Smooth muscle cell of trachea (primary cell): Measurements from ENCODE around the gene ATP13A5. TPM values are rescaled to one million over a fixed set of nuclear protein-coding genes. Genes with fewer than 3 reads are reported as not detected.

Experiments used
- total RNA-seq: library from RNA; depleted of rRNA; stranded (reverse); fragments of >200 nt; gene quantifications from 2 replicates; pipeline ENCODE4 v1.2.1, GENCODE V29; 2014

The ATP13A5 gene, protein sequence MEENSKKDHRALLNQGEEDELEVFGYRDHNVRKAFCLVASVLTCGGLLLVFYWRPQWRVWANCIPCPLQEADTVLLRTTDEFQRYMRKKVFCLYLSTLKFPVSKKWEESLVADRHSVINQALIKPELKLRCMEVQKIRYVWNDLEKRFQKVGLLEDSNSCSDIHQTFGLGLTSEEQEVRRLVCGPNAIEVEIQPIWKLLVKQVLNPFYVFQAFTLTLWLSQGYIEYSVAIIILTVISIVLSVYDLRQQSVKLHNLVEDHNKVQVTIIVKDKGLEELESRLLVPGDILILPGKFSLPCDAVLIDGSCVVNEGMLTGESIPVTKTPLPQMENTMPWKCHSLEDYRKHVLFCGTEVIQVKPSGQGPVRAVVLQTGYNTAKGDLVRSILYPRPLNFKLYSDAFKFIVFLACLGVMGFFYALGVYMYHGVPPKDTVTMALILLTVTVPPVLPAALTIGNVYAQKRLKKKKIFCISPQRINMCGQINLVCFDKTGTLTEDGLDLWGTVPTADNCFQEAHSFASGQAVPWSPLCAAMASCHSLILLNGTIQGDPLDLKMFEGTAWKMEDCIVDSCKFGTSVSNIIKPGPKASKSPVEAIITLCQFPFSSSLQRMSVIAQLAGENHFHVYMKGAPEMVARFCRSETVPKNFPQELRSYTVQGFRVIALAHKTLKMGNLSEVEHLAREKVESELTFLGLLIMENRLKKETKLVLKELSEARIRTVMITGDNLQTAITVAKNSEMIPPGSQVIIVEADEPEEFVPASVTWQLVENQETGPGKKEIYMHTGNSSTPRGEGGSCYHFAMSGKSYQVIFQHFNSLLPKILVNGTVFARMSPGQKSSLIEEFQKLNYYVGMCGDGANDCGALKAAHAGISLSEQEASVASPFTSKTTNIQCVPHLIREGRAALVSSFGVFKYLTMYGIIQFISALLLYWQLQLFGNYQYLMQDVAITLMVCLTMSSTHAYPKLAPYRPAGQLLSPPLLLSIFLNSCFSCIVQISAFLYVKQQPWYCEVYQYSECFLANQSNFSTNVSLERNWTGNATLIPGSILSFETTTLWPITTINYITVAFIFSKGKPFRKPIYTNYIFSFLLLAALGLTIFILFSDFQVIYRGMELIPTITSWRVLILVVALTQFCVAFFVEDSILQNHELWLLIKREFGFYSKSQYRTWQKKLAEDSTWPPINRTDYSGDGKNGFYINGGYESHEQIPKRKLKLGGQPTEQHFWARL
- not detected in 2 replicates for total RNA-seq

DNA sequence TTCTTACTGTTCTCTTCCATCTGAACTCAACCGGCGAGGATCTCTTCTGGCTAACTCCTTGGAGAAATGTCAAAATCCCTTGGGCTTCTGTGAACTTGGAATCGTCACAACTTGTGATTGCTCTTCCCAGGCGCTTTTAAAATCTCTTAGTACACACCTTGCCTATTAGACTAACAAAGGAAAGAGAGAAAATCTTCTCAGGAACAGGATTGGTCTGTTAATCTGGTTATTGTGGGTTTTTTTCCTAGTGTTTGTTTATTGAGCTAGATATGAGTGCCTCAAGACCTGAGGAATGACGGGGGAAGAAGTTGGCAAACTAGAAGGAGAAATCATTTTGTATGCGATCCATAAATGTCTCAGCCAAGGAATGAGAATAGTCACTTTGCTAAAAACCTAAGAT, at the start of gene ATP13A5:
Gene ATP13A5 (minus strand): TSS at position 48 of the 400 bp plus-strand sequence. CDS start 28 bp downstream, at position 20.

DNA sequence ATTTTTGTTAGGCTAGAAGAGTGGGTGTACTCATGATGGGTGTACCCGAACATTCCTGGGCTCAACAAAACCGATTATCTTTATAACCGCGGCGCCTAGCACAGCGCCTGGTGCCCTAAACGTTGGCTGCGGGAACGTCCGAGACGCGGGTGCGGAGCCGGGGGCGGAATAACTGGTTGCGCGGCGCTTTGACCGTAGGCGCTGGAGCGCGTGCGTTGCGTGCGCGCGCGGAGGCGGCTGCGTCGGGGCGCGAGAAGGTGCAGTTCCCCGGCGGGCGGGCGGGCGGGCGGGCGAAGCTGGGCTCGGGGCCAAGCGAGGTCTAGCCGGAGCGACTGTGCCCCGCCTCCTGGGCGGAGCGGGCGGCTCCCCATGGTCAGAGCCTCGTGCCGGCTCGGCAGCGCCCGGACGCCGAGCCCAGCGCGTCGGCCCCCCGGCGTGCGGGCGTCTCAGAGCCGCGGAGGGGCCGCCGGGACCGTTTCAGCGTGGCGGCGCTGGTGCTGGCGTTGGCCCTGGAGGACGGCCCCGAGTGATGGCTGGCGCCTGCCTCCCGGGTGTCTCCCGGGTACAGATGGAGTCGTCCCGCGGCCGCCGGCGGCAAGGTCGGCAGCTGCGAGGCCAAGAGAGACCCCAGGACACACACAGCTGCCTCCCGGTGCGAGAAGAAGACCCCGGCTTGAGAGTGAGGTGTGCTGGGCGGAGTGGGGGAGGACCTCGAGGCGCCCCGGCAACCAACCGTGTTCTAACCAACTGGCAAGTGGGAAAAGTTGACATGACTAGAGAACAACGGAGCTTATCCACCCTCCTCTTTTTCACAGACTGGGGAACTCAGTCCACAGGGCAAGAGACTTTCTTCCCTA, 137.5 kb downstream of the ATP13A5 start, which contains the start of gene PLAAT1:
Gene PLAAT1 (plus strand): TSS at position 373 of the 857 bp plus-strand sequence. CDS start 14,429 bp downstream, outside the sequence.

Other genes starting within 250 kb of the ATP13A5 start
- not detected in 2 replicates for gene PLAAT1, start 137.5 kb downstream of the ATP13A5 start, total RNA-seq
- 0.33 and 0.58 TPM in 2 replicates for gene ATP13A4, start 176.1 kb upstream of the ATP13A5 start, total RNA-seq
- 55.1 and 70.8 TPM in 2 replicates for gene OPA1, start 214.5 kb upstream of the ATP13A5 start, total RNA-seq